RWPE1 (cell line): ENCODE results near the gene IGF2.
"Not testable (repeated sequence)": the region's sequence is repeated elsewhere in the genome, so short reads cannot be mapped to it uniquely, and the experiment has no call there.

ENCODE experiments used
- CTCF ChIA-PET: fragments of 350-600 bp; sonication (Branson Sonifier 250); formaldehyde crosslinking; extraction: SDS; loops from one replicate; lab custom pipeline; 2021; lab: Yijun Ruan, JAX
- POLR2A ChIA-PET: fragments of 400-600 bp; formaldehyde crosslinking; extraction: SDS; loops from one replicate; lab custom pipeline; 2020; ENCODE audit warnings: antibody characterized with exemption; ENCODE audit not compliant: low non-redundant PET; lab: Yijun Ruan, JAX
- DNase-seq: peaks from one replicate; pipeline ENCODE4 v3.0.0; 2012; ENCODE audit warnings: low spot score
- H3K27ac ChIP-seq: fragments of 450-650 bp; 2 replicates; pipeline ENCODE4 v1.5.1; 2017
- CTCF ChIP-seq: fragments of 450-650 bp; conservative IDR thresholded peaks from 2 replicates; pipeline ENCODE4 v1.5.1; 2017; ENCODE audit warnings: low read depth, mild to moderate bottlenecking

The IGF2 gene

GRCh38 chr11:2182692-2183474 lies 43.7 kb upstream of the IGF2 start:
- peak overlapping the region; percentile 99 for H3K27ac ChIP-seq
- no peak for DNase-seq
- TF ChIP-seq CTCF = no peak
- ChIA-PET CTCF (no interaction called here), POLR2A (no interaction called here)

GRCh38 chr11:2182075-2182474 lies 42.9 kb upstream of the IGF2 start:
- peak overlapping the region; percentile 99 for H3K27ac ChIP-seq
- ChIA-PET CTCF (interaction anchor here (0.6 to 1.2 kb wide), 3 partner anchors 123 to 383 kb away, joined by 3 to 5 read pairs (median 4); no protein-coding TSS in a partner anchor), POLR2A (no interaction called here)
- no peak for DNase-seq
- no peak for TF ChIP-seq CTCF

GRCh38 chr11:2180789-2181370 lies 41.7 kb upstream of the IGF2 start:
- CTCF ChIA-PET = interaction anchor here (1.2 kb wide), 1 partner anchor 240 kb away, joined by 5 read pairs; no protein-coding TSS in a partner anchor
- POLR2A ChIA-PET = no interaction called here
- no peak for TF ChIP-seq CTCF
- H3K27ac ChIP-seq = peak overlapping the region; percentile 99
- peak; percentile 88 for DNase-seq

- no peak for DNase-seq
- ChIA-PET POLR2A (no interaction called here), CTCF (interaction anchor here (0.7 kb wide), 1 partner anchor 15 kb away, joined by 4 read pairs; no protein-coding TSS in a partner anchor)
- peak overlapping the region; percentile 99 for H3K27ac ChIP-seq
- no peak for TF ChIP-seq CTCF
These were observed 41.2 kb upstream of the IGF2 start for GRCh38 chr11:2180347-2180746.

GRCh38 chr11:2179516-2179915 lies 40.3 kb upstream of the IGF2 start:
- no peak for DNase-seq
- H3K27ac ChIP-seq = peak overlapping the region; percentile 99
- TF ChIP-seq CTCF = no peak
- POLR2A ChIA-PET = no interaction called here
- CTCF ChIA-PET = interaction anchor here (0.7 to 1.5 kb wide), 3 partner anchors 15 to 23 kb away, joined by 4 to 9 read pairs (median 4); no protein-coding TSS in a partner anchor

GRCh38 chr11:2178906-2179494 lies 39.8 kb upstream of the IGF2 start:
- H3K27ac ChIP-seq = peak overlapping the region; percentile 99
- TF ChIP-seq CTCF = no peak
- ChIA-PET CTCF (interaction anchor here (1.3 to 1.5 kb wide), 2 partner anchors 15 to 23 kb away, joined by 4 to 9 read pairs; no protein-coding TSS in a partner anchor), POLR2A (interaction anchor here (0.6 kb wide), 1 partner anchor 126 kb away, joined by 3 read pairs; no protein-coding TSS in a partner anchor)
- DNase-seq = peak; percentile 92

- not testable (repeated sequence) for DNase-seq
- POLR2A ChIA-PET = interaction anchor here (0.6 kb wide), 1 partner anchor 127 kb away, joined by 3 read pairs; no protein-coding TSS in a partner anchor
- H3K27ac ChIP-seq = peak overlapping the region; percentile 99
- CTCF ChIA-PET = interaction anchor here (0.6 to 1.5 kb wide), 3 partner anchors 16 to 206 kb away, joined by 3 to 9 read pairs (median 4); no protein-coding TSS in a partner anchor
These were observed 39.0 kb upstream of the IGF2 start for GRCh38 chr11:2178055-2178773.
